IPS DF 6.9 (cell line): Measurements from ENCODE around the gene RAP1A.
"Not testable (repeated sequence)": the region's sequence is repeated elsewhere in the genome, so short reads cannot be mapped to it uniquely, and the experiment has no call there.

ENCODE experiments used
- DNase-seq: peaks from one replicate; pipeline ENCODE4 v3.0.0-alpha.2; 2013; ENCODE audit warnings: low read depth, low spot score
- H3K27ac ChIP-seq: one replicate; pipeline ENCODE4 v1.5.1; 2013; ENCODE audit warnings: low read length, control low read depth
- H3K27me3 ChIP-seq: 2 replicates; pipeline ENCODE4 v1.6.1; 2013; ENCODE audit warnings: mild to moderate bottlenecking, low read length; ENCODE audit not compliant: control insufficient read depth, insufficient read depth
- H3K36me3 ChIP-seq: 2 replicates; pipeline ENCODE4 v1.6.1; 2013; ENCODE audit warnings: low read length; ENCODE audit not compliant: control insufficient read depth, insufficient read depth
- H3K4me1 ChIP-seq: 2 replicates; pipeline ENCODE4 v1.6.1; 2013; ENCODE audit warnings: low read length; ENCODE audit not compliant: control insufficient read depth, insufficient read depth
- H3K4me3 ChIP-seq: 2 replicates; pipeline ENCODE4 v1.5.1; 2013; ENCODE audit warnings: mild to moderate bottlenecking, low read length
- H3K9me3 ChIP-seq: 2 replicates; pipeline ENCODE4 v1.6.1; 2013; ENCODE audit warnings: low read length, inconsistent platforms; ENCODE audit not compliant: control insufficient read depth, insufficient read depth
- WGBS: extraction: QIAGEN DNeasy Blood & Tissue Kit; methylation state at CpG from one replicate; pipeline ENCODE4 v1.1.7; 2013; ENCODE audit warnings: mixed read lengths, missing lambda C conversion rate; ENCODE audit not compliant: insufficient read length, insufficient coverage; 5-methylcytosine and 5-hydroxymethylcytosine counted together

RAP1A gene

DNA sequence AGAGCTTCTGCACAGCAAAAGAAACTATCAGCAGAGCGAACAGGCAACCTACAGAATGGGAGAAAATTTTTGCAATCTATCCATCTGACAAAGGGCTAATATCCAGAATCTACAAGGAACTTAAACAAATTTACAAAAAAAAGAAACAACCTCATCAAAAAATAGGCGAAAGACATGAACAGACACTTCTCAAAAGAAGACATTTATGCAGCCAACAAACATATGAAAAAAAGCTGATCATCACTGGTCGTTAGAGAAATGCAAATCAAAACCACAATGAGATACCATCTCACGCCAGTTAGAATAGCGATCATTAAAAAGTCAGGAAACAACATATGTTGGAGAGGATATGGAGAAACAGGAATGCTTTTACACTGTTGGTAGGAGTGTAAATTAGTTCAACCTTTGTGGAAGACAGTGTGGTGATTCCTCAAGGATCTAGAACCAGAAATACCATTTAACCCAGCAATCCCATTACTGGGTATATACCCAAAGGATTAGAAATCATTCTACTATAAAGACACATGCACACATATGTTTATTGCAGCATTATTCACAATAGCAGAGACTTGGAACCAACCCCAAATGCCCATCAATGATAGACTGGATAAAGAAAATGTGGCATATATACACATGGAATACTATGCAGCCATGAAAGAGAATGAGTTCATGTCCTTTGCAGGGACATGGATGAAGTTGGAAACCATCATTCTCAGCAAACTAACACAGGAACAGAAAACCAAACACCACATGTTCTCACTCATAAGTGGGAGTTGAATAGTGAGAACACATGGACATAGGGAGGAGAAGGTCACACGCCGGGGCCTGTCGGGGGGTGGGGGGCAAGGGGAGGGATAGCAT, 65.9 kb downstream of the RAP1A start:
- H3K4me1 ChIP-seq, H3K36me3 ChIP-seq, H3K27me3 ChIP-seq, H3K27ac ChIP-seq, H3K9me3 ChIP-seq, H3K4me3 ChIP-seq, DNase-seq: not testable (repeated sequence)
- WGBS = no CpG with 5 or more reads among the region's 8 CpGs

DNA sequence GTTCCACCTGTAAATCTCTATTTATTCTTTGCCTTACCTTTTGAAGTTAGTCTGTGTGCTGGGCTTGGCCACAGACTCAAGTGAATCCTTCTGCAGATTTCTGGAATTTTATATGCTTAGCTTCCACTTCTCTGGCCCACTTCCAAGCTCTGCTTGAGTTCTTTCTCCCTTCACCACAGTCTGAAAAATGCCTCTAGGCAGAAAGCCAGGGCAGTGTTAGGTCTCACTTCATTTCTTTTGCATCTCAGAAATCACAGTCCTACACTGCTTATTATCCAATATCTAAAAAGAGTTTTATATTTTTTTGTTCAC, 70.7 kb downstream of the RAP1A start:
- H3K4me3 ChIP-seq = no peak overlapping the region
- no peaks in the 10 kb centered on the region for H3K36me3 ChIP-seq
- no peaks in the 10 kb centered on the region for H3K27me3 ChIP-seq
- no peaks in the 10 kb centered on the region for H3K4me1 ChIP-seq
- no peaks in the 10 kb centered on the region for H3K9me3 ChIP-seq
- H3K27ac ChIP-seq = no peak overlapping the region
- no peak for DNase-seq

DNA sequence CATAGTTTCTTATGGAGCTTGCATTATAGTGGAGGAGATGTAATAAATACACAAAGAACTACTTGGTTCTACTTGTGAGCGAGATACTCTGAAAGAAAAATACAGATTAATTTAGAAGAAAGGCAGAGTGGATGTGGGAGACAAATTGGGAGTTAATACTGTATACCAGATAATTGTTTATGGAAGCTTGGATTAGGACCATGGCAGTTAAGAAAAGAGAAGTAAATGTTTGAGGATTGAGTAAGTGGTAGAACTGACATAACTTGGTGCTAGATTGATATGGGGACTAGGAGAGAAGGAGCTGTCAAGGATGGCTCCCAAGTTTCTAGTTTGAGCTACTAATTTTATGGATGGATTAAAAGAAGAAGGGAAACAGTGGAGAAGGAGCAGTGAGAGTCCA, 72.3 kb downstream of the RAP1A start:
- no peaks in the 10 kb centered on the region for H3K27me3 ChIP-seq
- no peak for DNase-seq
- no peaks in the 10 kb centered on the region for H3K9me3 ChIP-seq
- H3K36me3 ChIP-seq = no peaks in the 10 kb centered on the region
- no peak overlapping the region for H3K4me3 ChIP-seq
- no CpG with 5 or more reads among the region's 1 CpG for WGBS
- H3K27ac ChIP-seq = no peak overlapping the region
- no peaks in the 10 kb centered on the region for H3K4me1 ChIP-seq

DNA sequence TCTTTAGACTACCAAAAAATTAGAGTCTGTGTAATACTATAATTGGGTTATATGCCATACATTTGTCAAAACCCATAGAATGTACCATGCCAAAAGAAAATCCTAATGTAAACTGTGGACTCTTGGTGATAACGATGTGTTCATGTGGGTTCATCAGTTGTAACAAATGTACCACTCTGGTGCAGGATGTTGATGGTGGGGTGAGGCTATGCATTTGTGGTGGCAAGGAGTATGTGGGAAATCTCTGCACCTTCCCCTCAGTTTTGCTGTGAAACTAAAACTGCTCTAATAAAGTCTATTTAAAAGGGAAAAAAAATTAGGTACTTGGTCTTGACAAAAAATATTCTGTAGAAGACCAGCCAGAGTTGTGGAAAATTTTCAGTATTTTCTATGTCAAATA, 76.2 kb downstream of the RAP1A start:
- no peaks in the 10 kb centered on the region for H3K27me3 ChIP-seq
- H3K4me1 ChIP-seq = no peaks in the 10 kb centered on the region
- H3K36me3 ChIP-seq = no peaks in the 10 kb centered on the region
- no peak overlapping the region for H3K4me3 ChIP-seq
- H3K9me3 ChIP-seq = no peaks in the 10 kb centered on the region
- DNase-seq = no peak
- no CpG with 5 or more reads among the region's 1 CpG for WGBS
- H3K27ac ChIP-seq = no peak overlapping the region

DNA sequence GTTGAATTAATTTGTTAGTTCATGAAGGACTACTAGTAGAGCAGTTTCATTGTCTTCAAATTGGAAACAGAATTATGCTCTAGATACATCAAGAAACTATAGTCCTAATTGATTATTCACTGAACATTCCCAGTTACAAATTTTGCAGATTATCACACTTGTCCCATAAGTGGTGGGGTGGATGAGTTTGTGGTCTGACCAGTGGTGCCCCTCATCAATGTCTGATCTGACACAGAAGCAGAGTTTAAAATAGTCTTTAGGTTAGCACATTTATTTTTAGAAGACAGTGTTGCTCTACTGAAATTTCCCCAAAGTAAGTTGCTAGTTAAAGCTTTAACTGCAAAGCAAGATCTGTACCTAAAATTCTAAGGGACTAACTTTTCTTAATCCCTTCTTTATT, 76.7 kb downstream of the RAP1A start:
- H3K4me3 ChIP-seq = no peak overlapping the region
- no peaks in the 10 kb centered on the region for H3K36me3 ChIP-seq
- no peak for DNase-seq
- no peaks in the 10 kb centered on the region for H3K27me3 ChIP-seq
- no peaks in the 10 kb centered on the region for H3K4me1 ChIP-seq
- H3K27ac ChIP-seq = no peak overlapping the region
- H3K9me3 ChIP-seq = no peaks in the 10 kb centered on the region

DNA sequence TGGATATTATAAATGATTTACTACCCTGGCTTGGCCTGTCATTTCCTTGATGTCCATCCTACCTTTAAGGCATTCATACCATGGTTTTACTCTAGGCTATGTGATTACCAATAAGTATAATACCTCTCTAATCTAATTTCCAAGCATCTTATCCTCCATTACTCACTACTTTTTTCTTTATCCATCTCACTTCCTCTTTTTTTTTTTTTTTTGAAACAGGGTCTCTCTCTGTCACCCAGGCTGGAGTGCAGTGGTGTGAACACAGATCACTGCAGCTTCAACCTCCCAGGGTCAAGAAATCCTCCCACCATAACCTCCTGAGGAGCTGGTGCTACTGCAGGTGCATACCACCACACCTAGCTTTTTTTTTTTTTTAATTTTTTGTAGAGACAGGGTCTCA, 79.7 kb downstream of the RAP1A start:
- Histone ChIP-seq H3K27me3 (no peaks in the 10 kb centered on the region), H3K36me3 (no peaks in the 10 kb centered on the region), H3K9me3 (no peaks in the 10 kb centered on the region), H3K4me3 (no peak overlapping the region), H3K4me1 (no peaks in the 10 kb centered on the region), H3K27ac (no peak overlapping the region)
- no peak for DNase-seq

DNA sequence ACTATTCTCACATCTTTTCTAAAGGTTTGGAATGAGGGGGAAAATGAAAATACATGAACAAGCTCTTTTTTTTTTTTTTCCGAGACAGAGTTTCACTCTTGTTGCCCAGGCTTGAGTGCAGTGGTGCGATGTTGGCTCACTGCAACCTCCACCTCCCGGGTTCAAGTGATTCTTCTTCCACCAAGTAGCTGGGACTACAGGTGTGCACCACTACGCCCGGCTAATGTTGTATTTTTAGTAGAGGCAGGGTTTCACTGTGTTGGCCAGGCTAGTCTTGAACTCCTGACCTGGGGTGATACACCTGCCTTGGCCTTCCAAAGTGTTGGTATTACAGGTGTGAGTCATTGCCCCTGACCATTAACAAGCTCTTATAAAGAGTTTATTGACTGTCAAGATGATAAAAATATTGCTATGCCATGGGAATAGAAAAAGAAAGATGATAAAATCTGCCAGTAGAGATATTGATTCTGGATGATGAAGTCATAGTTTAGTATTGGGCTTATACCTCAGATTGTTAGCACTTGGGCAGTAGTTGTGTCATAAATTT, 83.0 kb downstream of the RAP1A start:
- no peak overlapping the region for H3K27ac ChIP-seq
- no peak for DNase-seq
- H3K9me3 ChIP-seq = no peaks in the 10 kb centered on the region
- H3K36me3 ChIP-seq = no peaks in the 10 kb centered on the region
- H3K4me1 ChIP-seq = no peaks in the 10 kb centered on the region
- no CpG with 5 or more reads among the region's 5 CpGs for WGBS
- no peak overlapping the region for H3K4me3 ChIP-seq
- no peaks in the 10 kb centered on the region for H3K27me3 ChIP-seq

DNA sequence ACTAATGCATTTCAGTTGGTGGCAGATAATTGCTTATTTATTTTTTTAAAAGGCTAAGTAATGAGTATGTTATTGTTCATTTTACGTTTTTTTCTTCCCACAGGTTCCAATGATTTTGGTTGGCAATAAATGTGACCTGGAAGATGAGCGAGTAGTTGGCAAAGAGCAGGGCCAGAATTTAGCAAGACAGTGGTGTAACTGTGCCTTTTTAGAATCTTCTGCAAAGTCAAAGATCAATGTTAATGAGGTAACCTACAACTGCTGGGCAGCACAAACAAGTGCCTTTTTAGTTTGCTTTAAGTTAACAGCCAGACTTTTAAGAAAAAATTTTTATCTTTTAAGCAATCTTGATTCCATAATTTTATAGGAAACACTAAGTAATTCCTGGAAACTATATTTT, 84.7 kb downstream of the RAP1A start:
- Histone ChIP-seq H3K27me3 (no peaks in the 10 kb centered on the region), H3K27ac (no peak overlapping the region), H3K4me1 (no peaks in the 10 kb centered on the region), H3K36me3 (no peaks in the 10 kb centered on the region; the same call in 1 of the 2 replicates), H3K4me3 (no peak overlapping the region), H3K9me3 (no peaks in the 10 kb centered on the region)
- no CpG with 5 or more reads among the region's 2 CpGs for WGBS
- DNase-seq = no peak

- Histone ChIP-seq H3K36me3 (no peaks in the 10 kb centered on the region; the same call in 1 of the 2 replicates), H3K27ac (no peak overlapping the region), H3K4me1 (no peaks in the 10 kb centered on the region)
These were observed 85.2 kb downstream of the RAP1A start for GRCh38 chr1:111704776-111705175.

GRCh38 chr1:111705841-111706240, 86.3 kb downstream of the RAP1A start:
- no peak overlapping the region for H3K4me3 ChIP-seq
- H3K27me3 ChIP-seq = no peaks in the 10 kb centered on the region
- no peaks in the 10 kb centered on the region; the same call in 1 of the 2 replicates for H3K36me3 ChIP-seq
- DNase-seq = no peak
- no peak overlapping the region for H3K27ac ChIP-seq
- H3K4me1 ChIP-seq = no peaks in the 10 kb centered on the region
- WGBS = no CpG with 5 or more reads among the region's 3 CpGs
- no peaks in the 10 kb centered on the region for H3K9me3 ChIP-seq

More at GRCh38 chr1:111704776-111705175, 85.2 kb downstream of the RAP1A start:
- Histone ChIP-seq H3K4me3 (no peak overlapping the region), H3K27me3 (no peaks in the 10 kb centered on the region), H3K9me3 (no peaks in the 10 kb centered on the region)
- DNase-seq = no peak

DNA sequence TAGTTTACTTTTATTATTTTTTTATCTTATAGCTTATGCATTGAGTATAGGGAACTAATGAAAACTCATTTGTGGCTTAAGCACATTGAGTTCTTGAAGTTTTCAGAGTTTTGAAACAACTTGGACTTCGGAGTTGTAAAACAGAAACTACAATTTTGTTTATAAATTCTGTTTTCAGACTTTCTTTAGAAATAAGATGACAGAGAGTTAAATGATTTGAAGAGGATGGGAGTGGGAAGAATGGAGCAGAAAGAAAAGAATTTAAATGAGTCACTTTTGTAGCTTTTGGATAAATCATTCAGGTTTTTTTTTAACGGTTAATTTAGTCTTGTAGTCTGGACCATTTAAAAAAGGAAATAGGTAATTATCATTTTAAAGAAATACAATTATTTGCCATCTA, 87.3 kb downstream of the RAP1A start:
- Histone ChIP-seq H3K27me3 (no peaks in the 10 kb centered on the region), H3K9me3 (no peaks in the 10 kb centered on the region), H3K27ac (no peak overlapping the region), H3K4me1 (no peaks in the 10 kb centered on the region), H3K4me3 (no peak overlapping the region), H3K36me3 (no peaks in the 10 kb centered on the region; the same call in 1 of the 2 replicates)
- WGBS = no CpG with 5 or more reads among the region's 2 CpGs
- no peak for DNase-seq
